SK-N-SH (cell line): Measurements from ENCODE around the gene KCTD8.

ENCODE experiments used
- EP300 ChIP-seq, 2 experiments: IDR thresholded peaks; 2 replicates each; pipeline versions ENCODE4 v1.4.0 to v1.6.1; 2012; ENCODE audit warnings: borderline replicate concordance in 1 of 2, low read depth in 1 of 2, low read length in 1 of 2
- MAX ChIP-seq: IDR thresholded peaks from 2 replicates; pipeline ENCODE4 v1.4.0; 2012; ENCODE audit warnings: low read depth
- MXI1 ChIP-seq: IDR thresholded peaks from 2 replicates; pipeline ENCODE4 v1.6.1; 2012; ENCODE audit warnings: mild to moderate bottlenecking, low read depth, low read length, improper control_type of control experiment
- RCOR1 ChIP-seq: fragments of 150-350 bp; IDR thresholded peaks from 2 replicates; pipeline ENCODE4 v1.6.1; 2017; ENCODE audit warnings: antibody characterized with exemption, low read length
- RXRA ChIP-seq: IDR thresholded peaks from 2 replicates; pipeline ENCODE4 v1.4.0; 2012; ENCODE audit warnings: low read depth, mild to moderate bottlenecking, borderline replicate concordance
- YY1 ChIP-seq: IDR thresholded peaks from 2 replicates; pipeline ENCODE4 v1.4.0; 2012; ENCODE audit warnings: low read depth, mild to moderate bottlenecking
- TF ChIP-seq, protein P1 (sequence below): fragments of 200-600 bp; sonication (generic); IDR thresholded peaks from 2 replicates; pipeline ENCODE4 v1.6.1; 2017; ENCODE audit warnings: antibody characterized with exemption, mild to moderate bottlenecking, moderate library complexity

- TF ChIP-seq EP300 (IDR thresholded peaks at IDR 0.05; ENCODE audit: borderline replicate concordance in 1 of 2, low read depth in 1 of 2, low read length in 1 of 2) (no peak), MAX (no peak), RCOR1 (no peak), YY1 (no peak), MXI1 (no peak), RXRA (no peak)
- TF ChIP-seq, protein P1, sequence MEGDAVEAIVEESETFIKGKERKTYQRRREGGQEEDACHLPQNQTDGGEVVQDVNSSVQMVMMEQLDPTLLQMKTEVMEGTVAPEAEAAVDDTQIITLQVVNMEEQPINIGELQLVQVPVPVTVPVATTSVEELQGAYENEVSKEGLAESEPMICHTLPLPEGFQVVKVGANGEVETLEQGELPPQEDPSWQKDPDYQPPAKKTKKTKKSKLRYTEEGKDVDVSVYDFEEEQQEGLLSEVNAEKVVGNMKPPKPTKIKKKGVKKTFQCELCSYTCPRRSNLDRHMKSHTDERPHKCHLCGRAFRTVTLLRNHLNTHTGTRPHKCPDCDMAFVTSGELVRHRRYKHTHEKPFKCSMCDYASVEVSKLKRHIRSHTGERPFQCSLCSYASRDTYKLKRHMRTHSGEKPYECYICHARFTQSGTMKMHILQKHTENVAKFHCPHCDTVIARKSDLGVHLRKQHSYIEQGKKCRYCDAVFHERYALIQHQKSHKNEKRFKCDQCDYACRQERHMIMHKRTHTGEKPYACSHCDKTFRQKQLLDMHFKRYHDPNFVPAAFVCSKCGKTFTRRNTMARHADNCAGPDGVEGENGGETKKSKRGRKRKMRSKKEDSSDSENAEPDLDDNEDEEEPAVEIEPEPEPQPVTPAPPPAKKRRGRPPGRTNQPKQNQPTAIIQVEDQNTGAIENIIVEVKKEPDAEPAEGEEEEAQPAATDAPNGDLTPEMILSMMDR: no peak
These were observed 46.4 kb upstream of the KCTD8 start for GRCh38 chr4:44494810-44495701.
